Vagina (tissue), 2 donors: ENCODE results near the gene FAM9C.

Source experiments
- CTCF ChIP-seq, 3 experiments: fragments of 450-650 bp in 2 of 3; fragments of 200-600 bp in 1 of 3; sonication (generic) in 1 of 3; IDR thresholded peaks; one replicate each; pipeline ENCODE4 v1.5.1; 2017 to 2019; ENCODE audit warnings: antibody characterized with exemption in 3 of 3, mild to moderate bottlenecking in 2 of 3, moderate library complexity in 2 of 3
- POLR2A ChIP-seq, 2 donors: fragments of 450-650 bp; IDR thresholded peaks; one replicate each; pipeline ENCODE4 v1.6.1; 2017; ENCODE audit warnings: antibody characterized with exemption in 2 of 2, mild to moderate bottlenecking in 2 of 2, moderate library complexity in 2 of 2

GRCh38 chrX:13029637-13029886 lies 14.9 kb downstream of the FAM9C start:
- TF ChIP-seq CTCF (IDR thresholded peaks at IDR 0.05), result no peak
- no peak for TF ChIP-seq POLR2A (IDR thresholded peaks at IDR 0.05)
